ENCODE measurements around the gene PLXNA2. TPM values are rescaled to one million over a fixed set of nuclear protein-coding genes. Genes with fewer than 3 reads are reported as not detected.

The PLXNA2 gene
- total and polyA plus RNA-seq, 11 donors = 9.2 to 28.2 (median 18.0) TPM

GRCh38 chr1:208158640-208159554 lies 85.3 kb downstream of the PLXNA2 start:
- Histone ChIP-seq H3K4me1 (peaks cover 19 to 94% (median 71%) of the 10 kb centered on the region in 12 donors), H3K36me3 (peaks cover 0 to 1% (median 0%) of the 10 kb centered on the region in 9 donors), H3K27ac (peak overlapping the region in 8 of 12 donors; percentile 11 to 73 (median 50)), H3K27me3 (no peaks in the 10 kb centered on the region), H3K4me3 (no peak overlapping the region), H3K9me3 (no peaks in the 10 kb centered on the region)
- ATAC-seq (no peak), DNase-seq (no peak)
- no peak for TF ChIP-seq POLR2A (IDR thresholded peaks at IDR 0.05)
- no peak for TF ChIP-seq CTCF (IDR thresholded peaks at IDR 0.05)
- intact Hi-C loops (cut with DNase I) = loop anchor here in 1 of 10 donors (2.0 kb wide), 1 partner anchor 18 kb away; no protein-coding TSS in a partner anchor
- WGBS, 4 donors = 56 to 70% (median 61%) methylated on average over 8 of the region's 8 CpGs

GRCh38 chr1:208157769-208158168 lies 86.4 kb downstream of the PLXNA2 start:
- Histone ChIP-seq H3K4me3 (no peak overlapping the region), H3K36me3 (no peaks in the 10 kb centered on the region), H3K4me1 (peaks cover 19 to 89% (median 65%) of the 10 kb centered on the region in 12 donors), H3K27me3 (no peaks in the 10 kb centered on the region), H3K27ac (no peak overlapping the region), H3K9me3 (no peaks in the 10 kb centered on the region)
- TF ChIP-seq CTCF (IDR thresholded peaks at IDR 0.05) (no peak), POLR2A (IDR thresholded peaks at IDR 0.05) (no peak)
- intact Hi-C loops (cut with DNase I) = loop anchor here in 1 of 10 donors (2.0 kb wide), 1 partner anchor 19 kb away; no protein-coding TSS in a partner anchor
- no peak for ATAC-seq
- WGBS, 4 donors = 80 to 85% (median 83%) methylated on average over 3 of the region's 3 CpGs
- no peak for DNase-seq

GRCh38 chr1:208156741-208157140 lies 87.4 kb downstream of the PLXNA2 start:
- H3K4me1 ChIP-seq = peaks cover 19 to 82% (median 59%) of the 10 kb centered on the region in 12 donors

More at GRCh38 chr1:208156741-208157140, 87.4 kb downstream of the PLXNA2 start:
- WGBS, 4 donors = 83 to 87% (median 85%) methylated on average over 2 of the region's 2 CpGs
- Histone ChIP-seq H3K9me3 (no peaks in the 10 kb centered on the region), H3K4me3 (no peak overlapping the region), H3K27ac (no peak overlapping the region), H3K27me3 (no peaks in the 10 kb centered on the region), H3K36me3 (no peaks in the 10 kb centered on the region)
- intact Hi-C loops (cut with DNase I) = no loop called here
- TF ChIP-seq POLR2A (IDR thresholded peaks at IDR 0.05) (no peak), CTCF (IDR thresholded peaks at IDR 0.05) (no peak)
- ATAC-seq (no peak), DNase-seq (no peak)
